22Rv1 (cell line): ENCODE data around the gene TTBK1.

Experiments used
- ZFX ChIP-seq: fragments of 450-650 bp; IDR thresholded peaks from 2 replicates; pipeline ENCODE4 v1.6.1; 2017; ENCODE audit warnings: antibody characterized with exemption, borderline replicate concordance
- TF ChIP-seq, protein P1 (sequence below): fragments of 450-650 bp; IDR thresholded peaks from 2 replicates; pipeline ENCODE4 v1.5.1; 2017; ENCODE audit warnings: mild to moderate bottlenecking

DNA sequence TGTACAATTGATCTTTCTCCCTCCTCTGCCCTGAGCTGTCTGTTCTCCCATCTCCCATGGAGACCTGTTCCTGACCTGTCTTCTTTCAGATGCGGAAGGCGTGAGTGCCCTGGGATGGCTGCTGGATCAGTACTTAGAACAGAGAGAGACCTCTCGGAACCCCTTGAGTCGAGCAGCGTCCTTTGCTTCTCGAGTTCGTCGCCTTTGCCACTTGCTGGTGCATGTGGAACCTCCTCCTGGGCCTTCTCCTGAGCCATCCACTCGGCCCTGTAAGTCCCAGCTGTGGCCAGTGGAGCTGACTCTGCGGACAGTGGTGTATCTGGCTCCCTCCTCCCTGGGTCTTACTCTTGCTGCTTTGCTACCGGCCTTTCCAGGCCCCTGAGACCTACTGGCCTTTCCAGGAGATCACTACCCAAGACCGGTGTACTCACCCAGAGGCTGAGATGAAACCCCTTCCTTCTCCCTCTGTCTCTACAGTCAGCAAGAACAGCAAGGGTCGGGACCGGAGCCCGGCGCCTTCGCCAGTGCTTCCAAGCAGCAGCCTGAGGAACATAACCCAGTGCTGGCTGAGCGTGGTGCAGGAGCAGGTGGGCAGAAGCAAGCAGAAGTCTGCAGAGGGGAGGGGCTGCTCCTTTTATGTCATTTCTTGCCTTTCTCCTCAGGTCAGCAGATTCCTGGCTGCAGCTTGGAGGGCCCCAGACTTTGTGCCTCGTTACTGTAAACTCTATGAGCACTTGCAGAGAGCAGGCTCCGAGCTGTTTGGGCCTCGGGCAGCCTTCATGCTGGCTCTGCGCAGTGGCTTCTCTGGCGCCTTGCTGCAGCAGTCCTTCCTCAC is 38.8 kb upstream of the TTBK1 start:
- TF ChIP-seq, protein P1, sequence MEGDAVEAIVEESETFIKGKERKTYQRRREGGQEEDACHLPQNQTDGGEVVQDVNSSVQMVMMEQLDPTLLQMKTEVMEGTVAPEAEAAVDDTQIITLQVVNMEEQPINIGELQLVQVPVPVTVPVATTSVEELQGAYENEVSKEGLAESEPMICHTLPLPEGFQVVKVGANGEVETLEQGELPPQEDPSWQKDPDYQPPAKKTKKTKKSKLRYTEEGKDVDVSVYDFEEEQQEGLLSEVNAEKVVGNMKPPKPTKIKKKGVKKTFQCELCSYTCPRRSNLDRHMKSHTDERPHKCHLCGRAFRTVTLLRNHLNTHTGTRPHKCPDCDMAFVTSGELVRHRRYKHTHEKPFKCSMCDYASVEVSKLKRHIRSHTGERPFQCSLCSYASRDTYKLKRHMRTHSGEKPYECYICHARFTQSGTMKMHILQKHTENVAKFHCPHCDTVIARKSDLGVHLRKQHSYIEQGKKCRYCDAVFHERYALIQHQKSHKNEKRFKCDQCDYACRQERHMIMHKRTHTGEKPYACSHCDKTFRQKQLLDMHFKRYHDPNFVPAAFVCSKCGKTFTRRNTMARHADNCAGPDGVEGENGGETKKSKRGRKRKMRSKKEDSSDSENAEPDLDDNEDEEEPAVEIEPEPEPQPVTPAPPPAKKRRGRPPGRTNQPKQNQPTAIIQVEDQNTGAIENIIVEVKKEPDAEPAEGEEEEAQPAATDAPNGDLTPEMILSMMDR, result no peak
- no peak for TF ChIP-seq ZFX
